DOHH2 (cell line): ENCODE results near the gene MORC2.
A peak's percentile ranks its signal among the peaks of the same experiment; 100 is the strongest.

Experiments used
- H3F3A ChIP-seq: fragments of 200-600 bp; sonication (generic), shearing (Covaris generic); 2 replicates; pipeline ENCODE4 v1.6.0; 2016; ENCODE audit warnings: antibody characterized with exemption, mild to moderate bottlenecking; ENCODE audit not compliant: control insufficient read depth, insufficient read depth
- H3K27ac ChIP-seq: fragments of 200-600 bp; sonication (generic); 2 replicates; pipeline ENCODE4 v1.5.1; 2014; ENCODE audit warnings: low read depth, mild to moderate bottlenecking, low read length, moderate library complexity
- H3K27me3 ChIP-seq: fragments of 200-600 bp; sonication (generic); 2 replicates; pipeline ENCODE4 v1.6.1; 2014; ENCODE audit warnings: mild to moderate bottlenecking, low read length, mixed read lengths; ENCODE audit not compliant: control insufficient read depth
- H3K36me3 ChIP-seq: fragments of 200-600 bp; sonication (generic); 2 replicates; pipeline ENCODE4 v1.6.1; 2014; ENCODE audit warnings: mild to moderate bottlenecking, low read length, moderate library complexity, mixed read lengths; ENCODE audit not compliant: control insufficient read depth
- H3K4me1 ChIP-seq: fragments of 200-600 bp; sonication (generic); 2 replicates; pipeline ENCODE4 v1.6.1; 2014; ENCODE audit warnings: mild to moderate bottlenecking, low read length, mixed read lengths; ENCODE audit not compliant: control insufficient read depth
- H3K4me2 ChIP-seq: fragments of 200-600 bp; sonication (generic); 2 replicates; pipeline ENCODE4 v1.6.0; 2014; ENCODE audit warnings: mild to moderate bottlenecking, low read length, moderate library complexity
- H3K4me3 ChIP-seq: fragments of 200-600 bp; sonication (generic); 2 replicates; pipeline ENCODE4 v1.5.1; 2014; ENCODE audit warnings: mild to moderate bottlenecking, low read length, mixed read lengths
- H3K79me2 ChIP-seq: fragments of 200-600 bp; sonication (generic); 2 replicates; pipeline ENCODE4 v1.6.1; 2014; ENCODE audit warnings: mild to moderate bottlenecking, low read length, mixed read lengths; ENCODE audit not compliant: control insufficient read depth
- H3K9me2 ChIP-seq: fragments of 200-600 bp; sonication (generic); replicated peaks from 2 replicates; pipeline ENCODE4 v1.6.1; 2014; ENCODE audit warnings: mild to moderate bottlenecking, low read length, mixed read lengths; ENCODE audit not compliant: control insufficient read depth
- H3K9me3 ChIP-seq: fragments of 200-600 bp; sonication (generic); 2 replicates; pipeline ENCODE4 v1.6.1; 2014; ENCODE audit warnings: antibody characterized with exemption, low read length, mixed read lengths; ENCODE audit not compliant: control insufficient read depth, insufficient read depth
- H4K20me1 ChIP-seq: fragments of 200-600 bp; sonication (generic); 2 replicates; pipeline ENCODE4 v1.6.0; 2014; ENCODE audit warnings: low read depth, mild to moderate bottlenecking, antibody characterized with exemption, low read length, moderate library complexity; ENCODE audit not compliant: control insufficient read depth, insufficient read depth
- CTCF ChIP-seq: fragments of 200-600 bp; sonication (generic); IDR thresholded peaks from one replicate; pipeline ENCODE4 v1.5.1; 2014; ENCODE audit warnings: antibody characterized with exemption, mild to moderate bottlenecking, low read depth, low read length; ENCODE audit not compliant: poor library complexity, severe bottlenecking
- EZH2phosphoT487 ChIP-seq: fragments of 200-600 bp; sonication (generic); IDR thresholded peaks from 2 replicates; pipeline ENCODE4 v1.6.1; 2017; ENCODE audit warnings: borderline replicate concordance, mild to moderate bottlenecking, antibody characterized with exemption, low read length, moderate library complexity, mixed read lengths

The MORC2 gene

DNA sequence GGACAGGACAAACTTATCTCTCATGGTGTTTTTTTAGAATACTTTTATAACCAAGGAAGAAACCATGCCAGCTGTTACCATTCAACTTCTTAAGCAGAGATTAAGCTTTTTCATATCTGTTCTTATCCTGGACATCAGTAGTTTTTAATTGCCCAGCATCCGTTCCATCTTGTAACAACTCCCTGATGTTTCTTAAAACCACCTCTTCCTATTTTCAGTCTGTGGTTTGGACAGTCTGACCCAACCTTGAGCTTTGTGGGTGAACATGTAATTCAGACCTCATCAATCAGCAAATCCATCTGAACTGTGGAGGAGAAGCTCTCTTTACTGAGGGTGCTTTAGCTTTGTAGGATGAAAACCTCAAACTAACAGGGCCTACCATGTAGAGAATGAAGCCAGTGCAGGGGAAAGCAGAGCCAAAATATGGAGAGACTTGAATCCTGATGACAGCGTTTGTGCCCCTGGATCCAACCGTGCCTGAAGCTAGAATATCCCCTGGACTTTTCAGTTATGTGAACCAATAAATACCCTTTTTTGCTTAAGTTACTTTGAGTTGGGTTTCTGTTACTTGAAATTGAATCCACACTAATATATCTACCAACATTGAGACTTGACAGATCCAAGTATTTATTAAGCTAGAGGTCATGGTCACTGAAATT lies 9.9 kb upstream of the MORC2 start:
- peaks cover 54% of the 10 kb centered on the region for H3K36me3 ChIP-seq

GRCh38 chr22:30970356-30970746 lies 1.8 kb upstream of the MORC2 start:
- Histone ChIP-seq H3K4me2 (peak overlapping the region; percentile 93), H3K27me3 (no peaks in the 10 kb centered on the region), H3K4me1 (peaks cover 51% of the 10 kb centered on the region), H3K9me2 (no peaks in the 10 kb centered on the region), H3K36me3 (peaks cover 91% of the 10 kb centered on the region), H4K20me1 (peaks cover 29% of the 10 kb centered on the region; the same call in 1 of the 2 replicates), H3F3A (no peaks in the 10 kb centered on the region), H3K9me3 (0 out of 2 replicates have a peak, but pooled peaks cover 3% of the 10 kb centered on the region), H3K27ac (no peak overlapping the region), H3K79me2 (peaks cover 99% of the 10 kb centered on the region), H3K4me3 (peak overlapping the region; percentile 93)
- TF ChIP-seq CTCF (no peak), EZH2phosphoT487 (no peak)

More for the DNA sequence above, 9.9 kb upstream of the MORC2 start:
- H3F3A ChIP-seq: peaks cover 11% of the 10 kb centered on the region; the same call in 1 of the 2 replicates
- H4K20me1 ChIP-seq: peaks cover 9% of the 10 kb centered on the region; the same call in 1 of the 2 replicates
- H3K4me3 ChIP-seq: no peak overlapping the region
- H3K9me2 ChIP-seq: no peaks in the 10 kb centered on the region
- TF ChIP-seq CTCF (no peak), EZH2phosphoT487 (no peak)
- H3K79me2 ChIP-seq: peaks cover 44% of the 10 kb centered on the region
- no peaks in the 10 kb centered on the region for H3K27me3 ChIP-seq
- H3K27ac ChIP-seq: no peak overlapping the region
- no peaks in the 10 kb centered on the region for H3K4me1 ChIP-seq
- H3K4me2 ChIP-seq: no peak overlapping the region
- no peaks in the 10 kb centered on the region for H3K9me3 ChIP-seq

DNA sequence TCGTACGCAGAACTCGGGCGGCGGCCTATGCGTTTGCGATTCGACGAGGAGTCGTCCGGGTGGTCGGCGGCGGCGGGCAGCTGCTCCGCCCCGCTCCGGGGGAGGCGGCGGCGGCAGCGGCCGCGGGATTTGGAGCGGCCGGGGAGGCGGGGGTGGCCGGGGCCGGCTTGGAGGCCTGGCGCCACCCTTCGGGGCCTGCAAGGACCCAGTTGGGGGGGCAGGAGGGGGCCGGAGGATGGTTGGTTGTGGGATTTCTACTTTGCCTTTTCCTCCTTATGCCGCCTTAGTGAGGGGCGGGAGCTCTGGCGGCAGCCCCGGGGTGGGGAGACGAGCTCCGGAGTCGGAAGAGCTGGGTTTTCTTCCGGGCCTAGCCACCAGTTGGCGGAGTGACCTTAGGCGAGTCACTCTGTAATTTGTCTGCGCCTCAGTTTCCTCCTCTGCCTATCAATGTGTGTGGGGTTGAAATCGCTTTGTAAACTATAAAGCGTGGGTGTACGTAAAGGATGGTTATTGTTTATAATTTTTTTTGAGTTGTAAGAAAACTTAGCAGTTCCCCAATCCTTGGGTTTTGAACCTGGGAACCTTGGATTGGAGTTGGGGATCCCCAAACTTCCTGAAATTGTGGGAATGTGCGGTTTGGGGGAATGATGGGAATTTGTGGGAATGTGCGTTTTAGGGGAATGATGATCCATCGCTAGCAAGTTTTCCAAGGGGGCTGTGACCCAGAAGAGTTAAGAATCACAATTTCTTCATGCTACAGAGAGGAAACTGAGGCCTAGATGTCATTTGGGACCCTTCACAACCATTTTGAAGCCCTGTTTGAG lies 1.2 kb upstream of the MORC2 start:
- H3K79me2 ChIP-seq: peaks cover 99% of the 10 kb centered on the region
- peaks cover 57% of the 10 kb centered on the region for H3K4me1 ChIP-seq
- no peak for TF ChIP-seq EZH2phosphoT487
- TF ChIP-seq CTCF: peak; percentile 21
- 0 out of 2 replicates have a peak, but pooled peaks cover 3% of the 10 kb centered on the region for H3K9me3 ChIP-seq
- no peaks in the 10 kb centered on the region for H3K9me2 ChIP-seq
- peak overlapping the region; percentile 93 for H3K4me2 ChIP-seq
- H4K20me1 ChIP-seq: peaks cover 30% of the 10 kb centered on the region; the same call in 1 of the 2 replicates
- H3F3A ChIP-seq: no peaks in the 10 kb centered on the region
- H3K27me3 ChIP-seq: no peaks in the 10 kb centered on the region
- H3K36me3 ChIP-seq: peaks cover 91% of the 10 kb centered on the region
- peak overlapping the region; percentile 93 for H3K4me3 ChIP-seq
- H3K27ac ChIP-seq: peak overlapping the region; percentile 77
